GM19467 (cell line): ENCODE measurements around the gene PCBD2.
"Not testable (repeated sequence)": the region's sequence is repeated elsewhere in the genome, so short reads cannot be mapped to it uniquely, and the experiment has no call there.

Source experiments
- ATAC-seq: cut with Tn5 transposase; IDR thresholded peaks from one replicate; pipeline ENCODE4 v1.9.1; 2021; ENCODE audit warnings: mild to moderate bottlenecking, moderate library complexity; ENCODE audit not compliant: unreplicated experiment

The PCBD2 gene

DNA sequence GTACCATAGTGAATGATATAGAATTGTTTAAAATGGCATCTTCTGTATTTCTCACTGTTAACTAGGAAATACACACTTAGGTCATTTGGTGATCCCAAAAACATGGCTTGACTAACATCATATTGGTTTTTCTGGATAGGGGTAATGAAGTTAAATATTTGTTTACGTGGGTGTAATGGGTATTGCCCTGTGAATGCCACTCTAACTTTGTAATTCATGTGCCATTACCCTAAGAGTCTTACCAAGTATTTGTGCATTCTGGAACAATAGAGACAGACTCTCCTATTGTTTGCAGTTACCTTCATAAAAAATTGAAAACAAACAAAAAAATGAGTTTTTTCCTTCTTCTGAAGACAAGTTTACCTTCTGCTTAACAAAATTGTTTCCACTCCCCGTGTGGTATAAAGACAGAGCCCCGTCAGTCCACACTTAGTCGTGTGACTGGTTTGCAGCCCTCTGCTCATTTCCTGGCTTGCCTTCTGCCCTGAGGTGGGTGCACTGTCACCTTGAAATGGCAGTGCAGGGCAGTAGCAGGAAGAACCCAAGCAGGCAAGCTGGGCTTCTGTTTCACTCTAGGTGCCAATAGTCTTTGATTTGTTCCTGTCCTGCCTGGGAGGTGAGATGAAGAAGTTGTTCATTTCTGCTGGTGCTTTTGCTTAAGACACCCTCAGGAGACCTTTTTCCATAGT lies 53.1 kb downstream of the PCBD2 start:
- ATAC-seq: no peak

DNA sequence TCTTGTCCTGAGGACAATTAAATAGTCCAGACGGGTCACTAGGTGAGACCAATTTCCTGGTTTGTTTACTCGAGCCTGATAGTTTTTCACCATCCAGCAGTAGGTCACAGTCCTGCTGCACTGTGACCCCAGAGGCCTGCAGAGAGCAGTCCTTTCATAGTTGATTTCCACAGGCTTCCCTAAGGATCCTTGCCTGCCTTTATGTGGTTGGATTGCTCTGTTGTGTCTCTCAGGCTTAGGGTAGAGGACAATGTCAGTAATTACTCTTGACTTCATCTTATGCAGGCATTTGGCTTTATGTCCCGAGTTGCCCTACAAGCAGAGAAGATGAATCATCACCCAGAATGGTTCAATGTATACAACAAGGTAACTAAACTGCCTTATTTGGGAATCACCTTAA lies 53.8 kb downstream of the PCBD2 start:
- no peak for ATAC-seq

DNA sequence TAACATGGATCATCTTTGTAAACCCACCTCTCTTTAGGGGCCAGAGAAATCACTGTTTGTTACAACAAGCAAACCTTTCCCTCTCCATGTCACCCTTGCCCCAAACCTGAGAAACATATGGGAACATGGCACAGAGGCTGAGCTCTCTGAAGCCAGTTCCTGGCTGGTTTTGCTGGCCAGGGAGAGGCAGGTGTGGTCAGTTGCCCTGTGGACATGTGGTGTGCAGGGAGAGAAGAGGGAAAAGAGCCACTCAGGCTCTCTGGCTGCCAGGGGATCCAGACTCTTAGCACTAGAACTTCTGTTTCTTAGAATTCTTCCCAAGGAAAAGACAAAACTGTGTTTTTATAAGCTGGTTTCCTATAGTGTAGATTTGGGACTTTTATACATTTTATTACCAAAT lies 58.2 kb downstream of the PCBD2 start:
- ATAC-seq: no peak

DNA sequence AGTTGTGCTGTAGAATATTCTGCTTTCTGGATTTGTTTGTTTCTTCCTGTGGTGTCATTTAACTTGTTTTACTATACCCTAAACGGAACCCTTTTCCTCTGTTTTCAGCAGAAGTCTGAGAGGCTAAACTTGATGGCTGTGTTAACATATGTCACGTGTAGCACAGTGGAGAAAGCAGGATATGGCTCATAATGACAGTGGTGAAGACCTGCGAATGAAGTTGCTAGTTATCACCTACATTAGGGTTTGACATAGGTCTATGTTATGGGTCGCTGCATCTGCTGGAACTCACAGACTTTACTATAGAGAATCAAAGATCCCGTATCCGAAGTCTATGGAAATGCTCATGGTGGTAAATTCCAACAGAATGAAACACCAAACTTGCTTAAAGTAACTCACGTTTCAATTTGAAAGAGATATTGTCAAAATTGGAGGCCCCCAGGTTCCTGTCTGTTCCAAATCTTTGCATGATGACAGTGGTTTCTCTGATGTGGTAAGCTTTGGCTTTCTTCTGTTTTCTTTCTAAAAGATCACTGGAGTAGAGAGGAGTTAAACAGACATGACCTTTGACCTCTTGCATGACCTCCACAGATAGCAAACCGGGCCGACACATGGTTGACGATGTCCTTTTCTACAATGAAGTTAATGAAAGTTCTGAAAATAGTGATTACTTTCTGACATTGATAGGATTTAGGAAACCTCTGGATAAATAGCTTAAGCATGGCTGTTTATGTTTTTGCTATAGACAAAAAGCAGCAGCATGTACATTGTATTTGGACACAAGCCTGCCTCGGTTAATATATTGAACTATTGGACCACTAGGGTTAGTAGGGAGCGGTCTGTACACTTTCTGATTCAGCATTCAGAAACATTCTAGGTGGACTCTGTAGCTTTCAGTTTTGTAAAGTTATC lies 59.7 kb downstream of the PCBD2 start:
- ATAC-seq: no peak

DNA sequence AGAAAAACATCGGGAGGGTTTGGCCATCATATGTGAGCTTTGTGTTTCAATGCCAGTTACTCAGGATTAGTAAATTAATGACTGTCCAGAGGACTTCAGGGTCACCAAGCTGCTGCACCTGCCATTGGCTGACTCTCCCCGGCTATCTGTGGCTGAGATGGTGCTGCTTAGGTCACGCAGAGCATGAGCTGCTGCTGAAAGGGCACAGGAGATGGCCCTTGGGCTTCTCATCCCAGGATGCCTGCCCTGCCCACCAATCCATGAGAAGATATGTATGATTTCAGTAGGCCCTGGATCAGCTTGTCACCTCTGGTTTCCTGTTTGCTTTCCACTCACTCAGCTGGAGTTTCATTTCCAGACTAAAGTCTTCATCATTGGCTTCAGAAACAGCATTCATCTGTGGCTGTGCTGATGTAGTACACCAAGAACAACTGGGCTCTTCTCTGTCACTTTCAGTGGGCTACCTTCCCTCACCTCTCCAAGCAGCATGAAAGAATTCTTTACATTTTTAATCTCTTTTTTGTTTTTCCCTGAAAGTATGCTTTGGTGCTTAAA lies 60.4 kb downstream of the PCBD2 start:
- ATAC-seq: no peak

DNA sequence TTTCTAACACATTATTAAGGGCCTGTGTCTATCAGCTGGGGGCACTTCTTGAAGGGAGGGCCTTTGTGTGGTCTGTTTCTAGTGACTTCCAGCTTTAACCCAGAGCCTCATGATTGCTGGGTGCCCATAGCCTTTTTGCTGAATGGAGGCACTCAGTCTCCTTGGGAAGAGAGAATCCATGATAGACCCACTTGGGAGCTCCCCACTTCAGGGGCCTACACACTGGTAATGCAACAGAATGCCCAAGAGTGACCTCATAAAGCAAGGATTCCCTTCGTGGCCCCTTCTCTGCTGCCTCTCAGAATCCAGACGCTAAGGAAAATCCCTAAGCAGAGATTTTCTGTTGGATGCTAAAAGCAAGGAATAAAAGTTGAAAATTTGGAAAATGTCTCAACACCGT lies 62.7 kb downstream of the PCBD2 start, which contains the start of gene CATSPER3:
CATSPER3 (plus strand) TSS at position 301 of the 400 bp plus-strand sequence; CDS start at position 386, 85 bp downstream.
- no peak for ATAC-seq

DNA sequence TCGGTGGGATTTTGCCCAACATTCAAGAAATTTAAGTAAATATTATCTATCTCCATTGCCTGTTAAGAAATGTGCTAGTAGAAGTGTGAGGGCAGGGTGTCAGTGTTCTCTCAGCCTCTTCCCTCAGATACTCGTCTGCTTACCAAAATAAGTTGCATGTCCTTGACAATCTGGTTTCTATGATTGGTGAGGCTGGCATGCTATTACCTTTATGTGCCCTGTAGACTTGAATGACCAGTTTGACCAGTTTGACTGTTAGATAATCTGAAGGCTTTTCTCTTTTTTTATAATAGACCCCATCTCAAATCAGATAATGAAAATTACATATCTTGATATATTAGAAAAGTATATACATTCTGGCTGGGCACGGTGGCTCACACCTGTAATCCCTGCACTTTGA lies 63.1 kb downstream of the PCBD2 start:
- ATAC-seq: no peak

DNA sequence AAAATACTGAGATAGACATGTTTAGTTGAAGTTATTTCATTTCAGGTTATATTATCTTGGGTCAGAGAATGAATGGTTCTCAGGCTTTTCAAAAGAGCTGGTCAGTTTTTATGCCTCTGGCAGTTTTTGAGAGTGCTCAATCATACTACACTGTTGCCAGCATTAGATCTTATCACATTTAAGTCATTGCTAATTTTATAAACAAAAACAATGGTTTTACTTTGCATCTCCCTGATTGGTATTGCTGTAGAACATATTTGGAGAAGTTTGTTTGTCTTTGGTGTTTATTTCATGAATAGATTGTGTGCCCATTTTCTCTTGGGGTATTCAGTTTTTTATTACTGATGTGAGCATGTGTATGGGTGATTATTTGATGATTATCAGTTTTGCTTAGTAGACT lies 64.2 kb downstream of the PCBD2 start:
- ATAC-seq: no peak

DNA sequence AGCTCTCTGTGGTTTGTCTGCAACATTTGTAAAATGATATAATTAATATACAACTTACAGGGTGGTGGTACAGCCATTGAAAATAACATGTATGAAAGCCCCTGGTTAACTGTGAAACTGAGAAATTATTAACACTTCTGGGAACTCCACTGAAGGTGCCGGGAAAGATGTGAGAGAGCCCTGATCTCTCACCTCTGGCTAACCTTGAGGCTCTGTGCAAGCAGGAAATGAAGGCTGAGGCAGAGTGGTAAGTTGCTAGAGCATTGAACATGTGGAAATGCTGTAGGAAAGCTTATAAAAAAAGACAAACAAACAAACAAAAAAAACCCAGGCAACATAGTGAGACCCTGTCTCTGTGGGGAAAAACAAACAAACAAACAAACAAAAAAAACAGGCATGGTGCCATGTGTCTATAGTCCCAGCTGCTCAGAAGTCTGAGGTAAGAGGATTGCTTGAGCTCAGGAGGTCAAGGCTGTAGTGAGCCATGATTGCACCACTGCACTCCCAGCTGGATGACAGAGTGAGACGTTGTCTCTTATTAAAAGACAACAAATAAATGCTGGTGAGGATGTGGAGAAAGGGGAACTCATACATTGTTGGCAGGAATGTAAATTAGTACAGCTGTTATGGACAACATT lies 70.3 kb downstream of the PCBD2 start:
- no peak for ATAC-seq

DNA sequence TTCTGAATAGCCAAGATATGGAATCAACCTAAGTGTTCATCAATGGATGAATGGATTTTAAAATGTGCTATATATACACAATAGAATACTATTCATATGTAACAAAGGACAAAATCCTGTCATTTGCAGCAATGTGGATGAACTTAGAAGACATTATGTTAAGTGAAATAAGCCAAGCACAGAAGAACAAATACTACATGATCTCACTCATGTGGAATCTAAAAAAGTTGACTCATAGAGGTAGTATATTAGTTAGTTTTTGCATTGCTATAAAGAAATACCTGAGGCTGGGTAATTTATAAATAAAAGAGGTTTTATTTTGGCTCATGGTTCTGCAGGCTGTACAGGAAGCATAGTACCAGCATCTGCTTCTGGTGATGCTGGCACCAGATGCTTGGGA lies 70.9 kb downstream of the PCBD2 start:
- ATAC-seq: no peak

DNA sequence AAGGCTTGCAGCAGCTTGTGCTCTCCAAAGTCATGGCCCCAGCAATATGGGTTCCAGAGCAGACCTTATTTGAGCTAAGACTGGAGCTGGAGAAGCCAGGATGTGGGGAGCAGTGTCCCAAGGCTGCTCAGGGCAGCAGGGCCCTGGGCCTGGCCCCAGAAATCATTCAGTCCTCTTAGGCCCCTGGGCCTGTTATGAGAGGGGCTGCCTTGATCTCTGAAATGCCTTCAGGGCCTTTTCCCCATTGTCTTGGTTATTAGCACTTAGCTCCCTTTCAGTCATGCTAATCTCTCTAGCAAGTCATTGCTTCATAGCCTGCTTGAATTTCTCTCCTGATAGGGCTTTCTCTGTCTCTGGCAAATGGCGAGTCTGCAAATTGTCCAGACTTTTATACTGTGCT lies 71.9 kb downstream of the PCBD2 start:
- no peak for ATAC-seq

DNA sequence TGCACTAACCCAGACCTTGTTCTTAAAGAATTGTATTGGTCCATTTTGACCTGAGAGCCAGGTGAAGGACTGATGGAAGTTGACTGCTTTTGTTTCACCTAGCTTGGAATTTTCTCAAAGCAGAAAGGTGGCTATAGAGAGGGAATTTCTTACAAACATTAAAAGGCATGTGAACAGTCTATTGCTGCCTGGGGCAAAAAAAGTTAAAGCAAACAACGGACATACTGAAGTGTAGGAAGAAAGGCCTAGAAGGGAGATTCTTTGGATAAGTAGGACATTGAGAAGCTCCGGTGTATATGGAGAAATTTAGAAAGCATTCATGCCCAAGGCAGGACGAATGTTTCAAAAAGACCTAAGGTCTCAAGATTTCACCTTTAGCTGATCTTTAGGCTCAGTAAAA lies 74.5 kb downstream of the PCBD2 start:
- ATAC-seq: no peak

DNA sequence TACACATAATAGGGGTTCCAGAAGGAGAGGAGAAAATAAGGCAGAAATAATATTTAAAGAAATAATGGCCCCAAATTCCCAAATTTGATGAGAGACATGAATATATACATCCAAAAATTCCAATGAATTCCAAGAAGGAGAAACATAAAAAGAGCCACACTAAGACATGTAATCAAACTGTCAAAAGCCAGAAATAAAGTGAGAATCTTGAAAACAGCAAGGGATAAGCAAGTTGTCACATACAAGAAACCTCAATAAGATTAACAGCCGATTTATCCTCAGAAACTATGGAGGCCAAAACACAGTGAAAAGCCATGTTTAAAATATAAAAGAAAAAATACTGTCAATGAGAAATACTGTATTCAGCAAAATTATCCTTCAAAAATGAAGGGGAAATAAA lies 77.3 kb downstream of the PCBD2 start:
- no peak for ATAC-seq

DNA sequence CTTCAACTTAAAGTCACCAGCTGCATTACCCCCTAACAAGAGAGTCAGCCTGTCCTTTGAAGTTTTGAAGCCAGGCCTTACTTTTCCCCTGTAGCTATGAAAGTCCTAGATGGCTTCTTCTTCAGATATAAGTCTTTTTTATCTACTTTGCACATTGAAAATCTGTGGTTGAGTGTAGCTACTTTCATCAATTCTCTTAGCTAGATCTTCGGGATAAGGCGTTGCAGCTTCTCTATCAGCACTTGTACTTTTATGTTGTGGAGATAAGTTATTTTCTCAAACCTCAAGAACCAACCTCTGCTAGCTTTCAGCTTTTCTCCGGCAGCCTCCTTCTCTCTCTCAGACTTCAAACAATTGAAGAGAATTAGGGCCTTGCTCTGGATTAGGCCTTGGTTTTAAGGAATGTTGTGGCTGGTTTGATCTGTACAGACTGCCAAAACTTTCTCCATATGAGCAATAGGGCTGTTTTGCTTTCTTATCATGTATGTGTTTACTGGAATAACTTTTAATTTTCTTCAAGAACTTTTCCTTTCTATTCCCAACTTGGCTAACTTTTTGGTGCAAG lies 84.4 kb downstream of the PCBD2 start:
- no peak for ATAC-seq

DNA sequence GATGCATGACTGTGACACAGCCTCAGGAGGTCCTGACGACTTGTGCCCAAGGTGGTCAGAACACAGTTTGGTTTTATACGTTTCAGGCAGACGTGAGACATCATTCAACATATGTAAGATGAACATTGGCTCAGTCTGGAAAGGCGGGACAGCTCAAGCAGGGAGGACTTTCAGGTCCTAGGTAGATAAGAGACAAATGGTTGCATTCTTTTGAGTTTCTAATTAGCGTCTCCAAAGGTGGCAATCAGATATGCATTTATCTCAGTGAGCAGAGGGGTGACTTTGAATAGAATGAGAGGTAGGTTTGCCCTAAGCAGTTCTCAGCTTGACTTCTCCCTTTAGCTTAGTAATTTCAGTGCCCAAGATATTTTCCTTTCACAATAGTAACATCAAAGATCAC lies 85.3 kb downstream of the PCBD2 start:
- ATAC-seq: not testable (repeated sequence)

DNA sequence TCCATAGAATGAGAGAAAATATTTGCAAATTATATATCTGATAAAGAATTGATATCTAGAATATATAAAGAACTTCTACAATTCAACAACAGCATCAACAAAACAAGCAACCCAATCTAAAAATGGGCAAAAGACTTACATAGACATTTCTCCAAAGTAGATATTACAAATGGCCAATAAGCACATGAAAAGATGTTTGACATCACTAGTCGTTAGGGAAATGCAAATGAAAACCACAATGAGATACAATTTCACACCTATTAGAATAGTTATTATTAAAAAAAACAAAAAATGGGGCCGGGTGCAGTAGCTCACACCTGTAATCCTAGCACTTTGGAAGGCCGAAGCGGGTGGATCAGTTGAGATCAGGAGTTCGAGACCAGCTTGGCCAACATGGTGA lies 87.2 kb downstream of the PCBD2 start:
- ATAC-seq: no peak

DNA sequence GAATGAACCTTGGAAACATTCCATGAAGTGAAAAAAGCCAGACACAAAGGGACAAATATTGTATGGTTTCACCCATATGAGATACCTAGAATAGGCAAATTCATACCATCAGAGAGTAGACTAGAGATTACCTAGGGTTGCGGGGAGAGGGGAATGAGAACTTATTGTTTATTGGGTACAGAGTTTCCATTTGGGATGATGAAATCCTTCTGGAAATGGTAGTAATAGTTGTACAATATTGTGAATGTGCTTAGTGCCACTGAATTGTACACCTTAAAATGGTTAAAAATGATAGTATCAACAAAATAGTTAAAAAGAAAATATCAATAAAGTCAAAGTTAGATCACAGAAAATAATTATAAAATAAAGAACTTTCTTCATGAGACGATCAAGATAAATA lies 88.2 kb downstream of the PCBD2 start:
- no peak for ATAC-seq

DNA sequence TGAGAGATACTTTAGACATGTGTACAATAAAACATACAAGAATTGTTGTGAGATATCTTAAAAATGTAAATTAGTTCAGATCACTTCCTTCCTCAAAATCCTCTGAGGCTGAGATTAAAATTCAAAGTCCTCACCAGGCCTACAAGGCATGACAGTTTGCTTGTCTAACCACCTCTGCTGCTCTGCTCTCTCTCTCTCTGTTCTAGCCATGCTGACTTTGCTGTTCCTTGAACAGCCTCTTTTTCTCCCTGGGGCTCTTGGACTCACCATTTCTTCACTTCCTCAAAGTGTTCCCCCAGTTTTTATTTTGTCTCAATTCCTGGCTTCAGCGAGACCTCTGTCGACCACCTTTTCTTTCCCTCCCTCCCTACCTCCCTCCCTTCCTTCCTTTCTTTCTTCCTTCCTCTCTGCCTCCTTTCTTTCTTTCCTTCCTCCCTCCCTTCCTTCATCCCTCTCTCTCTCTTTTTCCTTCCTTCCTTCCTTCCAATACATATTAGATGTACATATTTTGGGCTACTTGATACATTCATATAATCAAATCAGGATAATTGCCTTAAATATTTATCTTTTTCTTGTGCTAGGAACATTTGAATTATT lies 89.7 kb downstream of the PCBD2 start:
- no peak for ATAC-seq

DNA sequence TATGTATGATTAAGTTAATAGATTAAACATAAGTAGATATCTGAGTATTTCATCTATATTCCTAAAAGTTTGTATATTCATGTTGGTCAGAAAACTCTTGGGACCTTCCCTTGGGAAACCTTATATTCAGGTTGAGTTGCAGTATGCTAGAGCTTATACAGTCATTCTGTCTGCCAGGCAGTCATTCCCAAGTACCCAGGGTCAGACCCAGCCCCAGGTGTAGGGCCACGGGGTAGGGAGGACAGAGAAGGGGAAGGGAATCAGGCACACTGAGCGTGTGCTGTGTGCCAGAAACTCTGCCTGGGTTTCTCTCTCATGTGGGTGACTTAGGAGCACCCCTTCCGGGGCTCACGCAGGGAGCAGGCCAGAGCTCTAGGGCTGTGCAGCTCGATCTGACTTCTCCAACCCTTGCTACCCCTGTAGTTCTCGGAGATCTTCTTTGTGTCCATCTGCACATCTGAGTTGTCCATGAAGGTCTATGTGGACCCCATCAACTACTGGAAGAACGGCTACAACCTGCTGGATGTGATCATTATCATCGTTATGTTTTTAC lies 91.0 kb downstream of the PCBD2 start:
- ATAC-seq: no peak

DNA sequence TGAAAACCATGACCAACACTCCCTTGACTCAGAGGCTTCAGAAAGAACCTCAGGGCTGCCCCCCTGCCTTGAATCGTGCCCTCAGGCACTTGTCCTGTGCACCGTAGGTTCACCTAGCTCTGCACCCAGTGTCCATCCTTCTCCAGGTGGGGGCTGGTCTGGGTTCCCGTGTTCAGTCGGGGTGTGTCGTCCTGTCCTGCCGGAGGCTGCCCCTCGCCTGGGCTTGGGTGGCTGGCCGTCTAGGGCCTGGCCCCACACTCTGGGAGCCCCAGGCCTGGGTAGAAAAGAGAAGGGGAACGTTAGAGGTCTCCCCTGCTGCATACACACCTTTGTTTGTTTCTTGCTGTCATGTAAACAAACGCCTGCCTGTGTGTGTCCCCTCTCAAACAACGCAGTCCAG lies 92.1 kb downstream of the PCBD2 start:
- no peak for ATAC-seq
